Endothelial cell of umbilical vein (primary cell): ENCODE data around the gene EPHB6.

Experiments
- CTCF ChIP-seq, 2 donors: IDR thresholded peaks; 1 replicate in 1 of 2; 2 replicates in 1 of 2; pipeline ENCODE4 v1.5.1; 2011; ENCODE audit warnings: low read length in 2 of 2, mild to moderate bottlenecking in 2 of 2, moderate library complexity in 2 of 2, control low read depth in 1 of 2, inconsistent platforms in 1 of 2, low read depth in 1 of 2; ENCODE audit not compliant: insufficient read depth in 1 of 2; ENCODE audit errors: extremely low read depth in 1 of 2
- EZH2 ChIP-seq: IDR thresholded peaks from 2 replicates; pipeline ENCODE4 v1.6.1; 2012; ENCODE audit warnings: borderline replicate concordance, low read depth, mild to moderate bottlenecking, moderate library complexity, low read length, inconsistent platforms; ENCODE audit not compliant: severe bottlenecking
- FOS ChIP-seq: IDR thresholded peaks from 2 replicates; pipeline ENCODE4 v1.6.1; 2011; ENCODE audit warnings: mild to moderate bottlenecking, low read length, moderate library complexity, borderline replicate concordance; ENCODE audit not compliant: insufficient read depth
- GATA2 ChIP-seq: IDR thresholded peaks from 2 replicates; pipeline ENCODE4 v1.7.0; 2011; ENCODE audit warnings: low read depth, mild to moderate bottlenecking, moderate library complexity, mixed read lengths, low read length; ENCODE audit not compliant: insufficient read length, insufficient read depth
- POLR2A ChIP-seq: IDR thresholded peaks from 2 replicates; pipeline ENCODE4 v1.6.1; 2012; ENCODE audit warnings: low read depth, mild to moderate bottlenecking, control low read depth, low read length
- POLR2AphosphoS5 ChIP-seq: IDR thresholded peaks from 2 replicates; pipeline ENCODE4 v1.6.1; 2012; ENCODE audit warnings: low read depth, mild to moderate bottlenecking, control low read depth, low read length, moderate library complexity; ENCODE audit not compliant: insufficient read depth

GRCh38 chr7:142815134-142815533, 39.7 kb upstream of the EPHB6 start:
- TF ChIP-seq CTCF (IDR thresholded peaks at IDR 0.05; ENCODE audit: extremely low read depth in 1 of 2, insufficient read depth in 1 of 2, low read depth in 1 of 2, low read length in 2 of 2): no peak
- no peak for TF ChIP-seq POLR2AphosphoS5
- no peak for TF ChIP-seq EZH2
- TF ChIP-seq FOS: no peak
- no peak for TF ChIP-seq POLR2A
- no peak for TF ChIP-seq GATA2
